Large intestine (tissue), 3 donors: Measurements from ENCODE around the gene NAT8L. TPM values are rescaled to one million over a fixed set of nuclear protein-coding genes. Genes with fewer than 3 reads are reported as not detected.

Experiments used
- DNase-seq, 2 donors: peaks; one replicate each; pipeline versions ENCODE4 v3.0.0 to v3.0.0-alpha.2; 2013
- H3K27ac ChIP-seq: one replicate; pipeline ENCODE4 v1.5.1; 2013; ENCODE audit warnings: low read length
- H3K27me3 ChIP-seq: 2 replicates; pipeline ENCODE4 v1.6.1; 2013; ENCODE audit warnings: low read length; ENCODE audit not compliant: control insufficient read depth, insufficient read depth
- H3K36me3 ChIP-seq: 2 replicates; pipeline ENCODE4 v1.6.1; 2013; ENCODE audit warnings: low read length; ENCODE audit not compliant: control insufficient read depth, insufficient read depth
- H3K4me1 ChIP-seq: one replicate; pipeline ENCODE4 v1.6.1; 2013; ENCODE audit warnings: low read length; ENCODE audit not compliant: control insufficient read depth, insufficient read depth
- H3K4me3 ChIP-seq: one replicate; pipeline ENCODE4 v1.5.1; 2013; ENCODE audit warnings: low read length
- H3K9me3 ChIP-seq: one replicate; pipeline ENCODE4 v1.6.1; 2013; ENCODE audit warnings: mild to moderate bottlenecking, low read depth, low read length, moderate library complexity; ENCODE audit not compliant: control insufficient read depth
- WGBS: methylation state at CpG from one replicate; pipeline ENCODE4 v1.1.5; 2013; ENCODE audit warnings: low lambda C conversion rate; ENCODE audit not compliant: insufficient coverage; 5-methylcytosine and 5-hydroxymethylcytosine counted together
- polyA plus RNA-seq: library from polyadenylated mRNA; unstranded; fragments of 120-200 nt; gene quantifications from one replicate; pipeline ENCODE4 v1.2.1, GENCODE V29; 2013

The NAT8L gene
- polyA plus RNA-seq, 1 donor: 1.2 TPM

GRCh38 chr4:2046031-2046961, 12.8 kb upstream of the NAT8L start:
- WGBS: no CpG with 5 or more reads among the region's 28 CpGs
- H3K27me3 ChIP-seq: peaks cover 41% of the 10 kb centered on the region
- H3K36me3 ChIP-seq: no peaks in the 10 kb centered on the region

GRCh38 chr4:2047031-2047660, 12.0 kb upstream of the NAT8L start:
- H3K27me3 ChIP-seq: peaks cover 38% of the 10 kb centered on the region
- no peak overlapping the region for H3K4me3 ChIP-seq
- H3K27ac ChIP-seq: no peak overlapping the region
- H3K9me3 ChIP-seq: peaks cover 8% of the 10 kb centered on the region
- WGBS: no CpG with 5 or more reads among the region's 57 CpGs
- no peaks in the 10 kb centered on the region for H3K36me3 ChIP-seq
- DNase-seq: no peak
- H3K4me1 ChIP-seq: peaks cover 4% of the 10 kb centered on the region

More at GRCh38 chr4:2046031-2046961, 12.8 kb upstream of the NAT8L start:
- Histone ChIP-seq H3K27ac (no peak overlapping the region), H3K4me1 (peaks cover 4% of the 10 kb centered on the region), H3K4me3 (no peak overlapping the region), H3K9me3 (peaks cover 13% of the 10 kb centered on the region)
- DNase-seq: no peak

- Histone ChIP-seq H3K27me3 (peaks cover 37% of the 10 kb centered on the region), H3K9me3 (peaks cover 8% of the 10 kb centered on the region)
- no CpG with 5 or more reads among the region's 25 CpGs for WGBS
Observed at GRCh38 chr4:2047781-2048581, 11.1 kb upstream of the NAT8L start.

DNA sequence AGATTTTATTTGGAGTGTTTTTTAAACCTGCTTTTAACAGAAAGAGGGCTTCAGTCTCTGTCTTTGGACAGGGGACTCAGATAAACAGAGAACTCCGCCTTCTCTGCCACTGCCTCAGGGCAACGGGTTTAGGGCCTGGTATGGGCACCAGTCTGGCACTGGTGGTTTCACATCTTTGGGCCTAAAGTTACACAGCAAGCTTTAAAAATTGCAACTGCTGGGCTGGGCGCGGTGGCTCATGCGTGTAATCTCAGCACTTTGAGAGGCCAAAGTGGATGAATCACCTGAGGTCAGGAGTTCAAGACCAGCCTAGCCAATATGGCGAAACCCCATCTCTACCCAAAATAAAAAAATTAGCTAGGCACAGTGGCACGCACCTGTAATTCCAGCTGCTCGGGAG, 10.3 kb upstream of the NAT8L start:
- no CpG with 5 or more reads among the region's 8 CpGs for WGBS
- H3K36me3 ChIP-seq: no peaks in the 10 kb centered on the region
- no peak for DNase-seq
- H3K27me3 ChIP-seq: peaks cover 32% of the 10 kb centered on the region
- no peak overlapping the region for H3K27ac ChIP-seq
- no peak overlapping the region for H3K4me3 ChIP-seq
- peaks cover 8% of the 10 kb centered on the region for H3K9me3 ChIP-seq
- H3K4me1 ChIP-seq: no peaks in the 10 kb centered on the region

More at GRCh38 chr4:2047781-2048581, 11.1 kb upstream of the NAT8L start:
- H3K4me1 ChIP-seq: peaks cover under 1% of the 10 kb centered on the region
- no peak overlapping the region for H3K4me3 ChIP-seq
- H3K36me3 ChIP-seq: no peaks in the 10 kb centered on the region
- no peak for DNase-seq
- H3K27ac ChIP-seq: no peak overlapping the region

GRCh38 chr4:2049381-2049780, 9.7 kb upstream of the NAT8L start:
- DNase-seq: no peak
- H3K27ac ChIP-seq: no peak overlapping the region
- peaks cover 8% of the 10 kb centered on the region for H3K9me3 ChIP-seq
- H3K36me3 ChIP-seq: no peaks in the 10 kb centered on the region
- no peak overlapping the region for H3K4me3 ChIP-seq
- WGBS: no CpG with 5 or more reads among the region's 7 CpGs
- H3K27me3 ChIP-seq: peaks cover 36% of the 10 kb centered on the region
- H3K4me1 ChIP-seq: no peaks in the 10 kb centered on the region

- no peak for DNase-seq
- Histone ChIP-seq H3K36me3 (no peaks in the 10 kb centered on the region), H3K27me3 (peaks cover 36% of the 10 kb centered on the region), H3K9me3 (peaks cover 4% of the 10 kb centered on the region), H3K27ac (no peak overlapping the region), H3K4me1 (no peaks in the 10 kb centered on the region), H3K4me3 (no peak overlapping the region)
- no CpG with 5 or more reads among the region's 7 CpGs for WGBS
Observed at GRCh38 chr4:2049811-2050210, 9.3 kb upstream of the NAT8L start.

- no CpG with 5 or more reads among the region's 10 CpGs for WGBS
- Histone ChIP-seq H3K27me3 (peaks cover 32% of the 10 kb centered on the region), H3K4me1 (no peaks in the 10 kb centered on the region), H3K4me3 (no peak overlapping the region), H3K27ac (no peak overlapping the region), H3K36me3 (no peaks in the 10 kb centered on the region), H3K9me3 (peaks cover 3% of the 10 kb centered on the region)
- no peak for DNase-seq
Observed at GRCh38 chr4:2051086-2051485, 8.0 kb upstream of the NAT8L start.

DNA sequence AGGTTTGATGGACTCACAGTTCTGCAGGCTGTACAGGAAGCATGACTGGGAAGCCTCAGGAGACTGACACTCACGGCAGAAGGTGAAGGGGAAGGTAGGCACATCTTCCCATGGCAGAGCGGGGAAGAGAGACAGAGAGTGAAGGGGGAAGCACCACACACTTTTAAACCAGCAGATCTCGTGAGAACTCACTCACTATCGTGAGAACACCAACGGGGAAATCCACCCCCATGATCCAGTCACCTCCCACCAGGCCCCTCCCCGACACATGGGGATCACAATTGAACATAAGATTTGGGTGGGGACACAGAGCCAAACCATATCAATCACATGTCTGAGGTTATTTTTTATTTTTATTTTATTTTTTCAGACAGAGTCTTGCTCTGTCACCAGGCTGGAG, 4.9 kb upstream of the NAT8L start:
- Histone ChIP-seq H3K27me3 (peaks cover 35% of the 10 kb centered on the region), H3K4me3 (no peak overlapping the region), H3K9me3 (no peaks in the 10 kb centered on the region), H3K36me3 (no peaks in the 10 kb centered on the region), H3K4me1 (peaks cover 3% of the 10 kb centered on the region), H3K27ac (no peak overlapping the region)
- no CpG with 5 or more reads among the region's 6 CpGs for WGBS
- no peak for DNase-seq

DNA sequence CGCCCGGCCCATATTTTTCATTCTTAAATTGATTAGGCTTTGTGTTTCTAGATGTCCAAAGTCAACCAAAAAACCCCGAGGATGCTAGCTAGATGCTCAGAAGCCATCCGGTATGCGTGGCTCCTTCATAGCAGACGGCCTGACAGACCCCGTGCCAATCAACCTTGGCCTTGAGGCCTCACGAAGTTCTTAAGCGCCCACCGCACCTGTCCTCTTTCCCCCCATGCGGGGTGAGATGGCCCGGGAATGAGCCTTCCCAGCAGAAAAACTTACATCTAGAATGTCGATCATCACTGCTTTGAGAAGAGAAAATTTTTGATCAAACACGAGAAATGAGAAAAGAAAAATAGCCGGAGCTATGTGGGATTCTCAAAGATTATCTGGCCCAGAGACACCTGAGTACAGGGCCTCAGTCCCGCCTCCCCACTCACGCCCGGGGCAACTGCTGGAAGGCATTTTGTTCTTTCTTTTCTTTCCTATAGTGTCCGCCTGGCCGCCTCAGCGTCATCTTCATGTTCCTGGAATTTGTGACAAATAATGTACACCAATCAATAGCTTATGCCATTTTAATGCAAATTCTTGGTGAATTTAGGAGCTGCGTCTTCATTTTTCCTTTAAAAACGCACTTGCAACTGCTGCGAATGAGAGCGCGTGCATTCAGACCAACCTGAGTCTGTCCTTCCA, 1.6 kb upstream of the NAT8L start:
- H3K27me3 ChIP-seq: peaks cover 43% of the 10 kb centered on the region
- no peak for DNase-seq
- WGBS: 72% methylated on average over 3 of the region's 26 CpGs
- peaks cover 3% of the 10 kb centered on the region for H3K4me1 ChIP-seq
- H3K27ac ChIP-seq: no peak overlapping the region
- H3K9me3 ChIP-seq: no peaks in the 10 kb centered on the region
- no peak overlapping the region for H3K4me3 ChIP-seq
- no peaks in the 10 kb centered on the region for H3K36me3 ChIP-seq
